GM18507 (cell line): Measurements from ENCODE around the gene TMEM26.
"Not testable (repeated sequence)": the region's sequence is repeated elsewhere in the genome, so short reads cannot be mapped to it uniquely, and the experiment has no call there.

Source experiments
- DNase-seq: peaks from one replicate; pipeline ENCODE4 v3.0.0; 2011; ENCODE audit warnings: low read depth; ENCODE audit not compliant: insufficient read length; ENCODE audit errors: extremely low spot score
- FAIRE-seq: peaks from 2 replicates; lab custom pipeline; 2011; peaks lifted over from hg19 to GRCh38; lab: Jason Lieb, UNC

TMEM26 gene

GRCh38 chr10:61408105-61408504, 45.1 kb downstream of the TMEM26 start:
- no peak for FAIRE-seq
- DNase-seq, result no peak

DNA sequence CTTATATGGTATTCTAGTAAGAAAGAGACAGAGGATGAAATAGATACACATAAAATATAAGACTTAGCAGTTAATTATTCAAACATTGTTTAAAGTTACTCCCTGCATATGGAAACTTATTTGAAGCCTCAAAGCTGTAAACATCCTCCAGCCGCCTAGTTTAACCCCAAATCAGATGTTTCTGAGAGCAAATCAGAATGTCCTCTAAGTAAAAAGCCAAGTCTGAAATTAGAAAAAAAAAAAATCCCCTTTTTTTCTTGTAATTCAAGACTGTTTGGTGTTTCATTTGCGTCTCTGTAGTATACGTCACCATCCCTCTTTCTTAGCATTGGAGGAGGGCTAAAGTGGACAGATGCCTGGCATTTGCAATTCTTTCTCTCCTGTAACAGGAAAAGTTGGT, 46.4 kb downstream of the TMEM26 start:
- FAIRE-seq (no peak), DNase-seq (no peak)

DNA sequence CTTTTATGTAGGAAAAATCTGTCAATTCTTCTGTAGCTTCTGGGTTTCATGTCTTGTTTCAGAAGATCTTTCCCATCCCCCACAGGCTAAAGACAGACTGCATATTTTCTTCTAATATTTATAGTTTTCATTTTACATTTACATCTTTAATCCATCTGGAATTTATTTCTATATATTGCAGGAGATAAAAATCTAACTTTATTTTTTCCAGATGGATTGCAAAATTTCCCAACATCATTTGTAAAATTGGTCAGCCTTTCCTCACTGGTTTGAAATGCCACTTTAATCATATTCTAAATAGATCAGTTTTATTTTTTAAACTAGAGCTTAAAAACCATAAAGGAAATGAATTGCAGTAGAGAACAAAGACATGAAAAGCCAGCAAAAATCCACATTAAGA, 46.9 kb downstream of the TMEM26 start:
- no peak for FAIRE-seq
- no peak for DNase-seq

GRCh38 chr10:61404751-61405150, 48.4 kb downstream of the TMEM26 start:
- no peak for FAIRE-seq
- DNase-seq, result no peak

DNA sequence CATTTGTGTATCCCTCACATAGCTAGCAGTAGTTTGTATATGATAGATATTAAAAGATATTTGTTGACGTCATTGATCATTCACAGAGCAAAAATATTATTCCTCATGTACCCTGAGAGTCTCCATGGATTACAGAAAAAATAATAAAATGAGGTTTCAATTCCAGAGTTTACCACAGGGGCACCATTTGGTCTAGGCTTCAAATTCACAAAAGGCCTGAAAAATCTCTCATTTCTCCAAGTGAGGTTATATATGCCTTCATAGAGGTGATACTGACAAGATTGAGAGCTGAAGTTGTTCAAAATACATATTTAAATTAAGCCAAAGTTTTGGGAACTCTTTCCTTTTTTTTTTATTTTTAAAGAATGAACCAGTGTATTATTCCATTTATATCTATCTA, 52.7 kb downstream of the TMEM26 start:
- FAIRE-seq, result no peak
- no peak for DNase-seq

GRCh38 chr10:61399406-61399805, 53.8 kb downstream of the TMEM26 start:
- no peak for DNase-seq
- FAIRE-seq, result no peak

DNA sequence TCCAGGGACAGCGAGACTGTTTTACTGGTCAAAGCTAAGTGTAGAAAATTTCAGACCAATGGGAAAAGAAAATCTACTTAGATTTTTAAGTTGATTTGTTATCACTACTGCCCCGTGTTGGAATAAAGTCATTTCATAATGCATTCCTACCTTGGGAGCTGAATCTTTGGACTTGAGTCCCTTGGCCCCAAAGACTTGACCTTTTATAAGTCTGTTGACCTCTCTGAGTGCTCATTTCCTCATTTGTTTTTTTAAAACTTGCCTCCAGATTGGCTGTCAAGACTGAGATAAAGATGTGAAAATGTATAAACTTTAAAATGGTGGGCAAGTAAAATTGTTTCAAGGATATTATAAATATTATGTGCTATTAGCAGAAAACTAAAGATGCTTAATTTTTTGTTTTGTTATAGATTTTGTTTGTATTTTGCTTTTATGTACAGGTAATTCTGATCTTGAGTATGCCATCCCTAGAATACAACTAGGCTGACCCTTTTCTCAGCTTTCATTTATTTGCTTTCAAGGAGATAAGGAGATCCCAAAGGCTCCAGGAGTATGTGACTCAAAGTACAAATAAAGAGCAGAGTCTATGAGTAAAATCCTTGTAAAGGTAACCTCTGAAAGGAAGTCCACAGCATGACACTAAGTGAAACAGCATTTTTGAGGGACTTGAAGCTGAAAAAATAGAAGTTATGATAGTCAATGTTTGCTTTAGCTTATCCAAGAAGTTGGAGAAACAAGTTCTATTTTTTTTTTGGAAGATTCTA, 54.6 kb downstream of the TMEM26 start:
- no peak for DNase-seq
- FAIRE-seq, result no peak

DNA sequence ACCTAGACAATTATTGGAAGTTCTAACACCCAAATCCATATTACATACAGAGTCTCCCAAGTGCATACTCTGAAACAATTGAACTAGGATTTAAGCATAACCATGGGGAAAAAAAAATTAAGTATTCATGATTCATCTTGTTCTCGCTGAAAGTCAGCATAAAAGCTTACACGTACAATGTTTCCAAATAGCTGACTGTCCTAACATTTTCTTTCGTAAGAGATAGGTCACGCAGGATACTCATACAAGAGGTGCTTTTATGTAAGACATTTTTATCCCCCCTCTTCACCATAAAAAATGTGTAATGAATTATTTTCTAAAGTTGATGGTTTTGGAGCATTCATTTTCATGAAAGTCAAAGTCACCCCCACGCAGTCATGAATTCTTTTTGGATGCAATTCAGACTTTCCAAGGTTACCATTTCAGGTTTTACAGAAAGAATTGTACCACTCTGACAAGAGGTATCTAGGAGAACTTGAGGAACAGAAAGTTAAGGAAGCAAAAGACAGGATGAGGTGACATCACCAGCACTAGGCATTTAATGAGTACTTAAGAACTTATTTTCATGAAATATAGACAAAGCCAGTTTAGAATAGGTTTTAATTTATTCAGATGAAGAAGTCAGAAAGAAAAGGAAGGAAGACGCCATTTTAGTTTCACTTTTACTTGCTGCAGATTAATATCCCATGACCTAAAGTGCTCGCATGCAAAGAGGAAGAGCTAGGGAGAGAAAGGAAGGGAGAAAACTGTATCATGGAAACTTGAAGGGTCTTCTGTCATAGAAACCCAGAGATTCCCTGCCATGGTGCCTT, 55.8 kb downstream of the TMEM26 start:
- peak; percentile 62 for FAIRE-seq

GRCh38 chr10:61391281-61391680, 61.9 kb downstream of the TMEM26 start:
- FAIRE-seq (peak; percentile 70), DNase-seq (no peak)

More for the DNA sequence above, 55.8 kb downstream of the TMEM26 start:
- DNase-seq, result no peak

- DNase-seq (peak; percentile 5), FAIRE-seq (no peak)
These were observed 62.3 kb downstream of the TMEM26 start for GRCh38 chr10:61390851-61391250.

GRCh38 chr10:61389887-61390286, 63.3 kb downstream of the TMEM26 start:
- FAIRE-seq (no peak), DNase-seq (no peak)

DNA sequence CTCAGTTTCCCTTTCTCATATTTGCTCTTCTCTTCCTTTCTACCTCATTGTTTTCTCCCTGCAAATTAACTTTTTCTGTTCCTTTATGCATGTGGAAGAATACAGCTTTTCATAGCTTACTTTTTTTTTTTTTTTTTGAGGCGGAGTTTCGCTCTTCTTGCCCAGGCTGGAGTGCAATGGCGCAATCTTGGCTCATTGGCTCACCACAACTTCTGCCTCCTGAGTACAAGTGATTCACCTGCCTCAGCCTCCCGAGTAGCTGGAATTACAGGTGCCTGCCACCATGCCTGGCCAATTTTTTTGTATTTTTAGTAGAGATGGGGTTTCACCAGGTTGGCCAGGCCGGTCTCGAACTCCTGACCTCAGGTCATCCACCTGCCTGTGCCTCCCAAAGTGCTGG, 64.2 kb downstream of the TMEM26 start:
- not testable (repeated sequence) for FAIRE-seq, DNase-seq

DNA sequence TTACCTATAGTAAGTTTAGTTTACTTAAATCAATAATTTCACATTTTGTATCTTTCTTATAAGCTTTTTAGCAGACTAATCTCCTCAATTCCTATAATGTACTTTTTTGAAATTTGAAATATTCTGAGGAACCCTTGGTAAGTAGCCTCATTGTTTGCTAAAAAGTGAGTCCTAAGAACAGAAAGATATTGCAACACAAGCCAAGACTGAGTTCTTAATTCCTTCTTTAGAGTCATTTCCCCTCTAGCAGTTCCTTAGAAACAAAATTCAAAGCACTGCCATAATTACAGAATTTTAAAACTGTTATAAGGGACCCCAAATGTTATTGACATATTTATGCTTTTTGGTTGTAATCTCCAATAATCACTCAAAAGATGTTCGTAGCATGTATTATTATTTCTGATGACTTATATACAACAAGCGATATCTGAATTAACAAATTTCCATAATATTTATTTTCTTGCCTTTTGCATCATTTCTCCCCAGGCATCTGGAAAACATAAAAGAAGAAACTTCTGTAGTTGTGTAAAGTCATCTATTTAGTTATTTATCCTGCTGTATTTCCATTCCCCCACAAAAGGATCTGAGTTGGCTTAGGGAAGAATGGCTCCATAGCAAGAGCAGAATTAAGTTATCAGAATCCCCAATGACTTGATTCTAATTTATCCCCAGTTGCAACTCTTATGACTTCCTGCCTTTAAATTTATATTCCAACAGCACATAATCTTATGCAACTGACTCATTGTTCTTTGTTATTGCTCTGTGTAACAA, 67.8 kb downstream of the TMEM26 start:
- DNase-seq (no peak), FAIRE-seq (no peak)

DNA sequence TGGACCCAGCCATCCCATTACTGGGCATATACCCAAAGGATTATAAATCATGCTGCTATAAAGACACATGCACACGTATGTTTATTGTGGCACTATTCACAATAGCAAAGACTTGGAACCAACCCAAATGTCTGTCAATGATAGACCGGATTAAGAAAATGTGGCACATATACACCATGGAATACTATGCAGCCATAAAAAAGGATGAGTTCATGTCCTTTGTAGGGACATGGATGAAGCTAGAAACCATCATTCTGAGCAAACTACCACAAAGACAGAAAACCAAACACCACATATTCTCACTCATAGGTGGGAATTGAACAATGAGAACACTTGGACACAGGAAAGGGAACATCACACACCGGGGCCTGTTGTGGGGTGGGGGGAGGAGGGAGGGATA, 72.0 kb downstream of the TMEM26 start:
- not testable (repeated sequence) for FAIRE-seq, DNase-seq

DNA sequence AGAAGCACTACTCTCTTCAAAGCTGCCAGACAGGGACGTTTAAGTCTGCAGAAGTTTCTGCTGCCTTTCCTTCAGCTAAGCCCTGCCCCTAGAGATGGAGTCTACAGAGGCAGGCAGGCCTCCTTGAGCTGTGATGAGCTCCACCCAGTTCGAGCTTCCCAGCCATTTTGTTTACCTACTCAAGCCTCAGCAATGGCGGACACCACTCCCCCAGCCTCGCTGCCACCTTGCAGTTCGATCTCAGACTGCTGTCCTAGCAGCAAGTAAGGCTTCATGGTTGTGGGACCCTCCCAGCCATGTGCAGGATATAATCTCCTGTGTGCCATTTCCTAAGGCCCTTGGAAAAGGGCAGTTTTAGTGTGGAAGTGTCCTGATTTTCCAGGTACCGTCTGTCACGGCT, 74.3 kb downstream of the TMEM26 start:
- FAIRE-seq (no peak), DNase-seq (no peak)

DNA sequence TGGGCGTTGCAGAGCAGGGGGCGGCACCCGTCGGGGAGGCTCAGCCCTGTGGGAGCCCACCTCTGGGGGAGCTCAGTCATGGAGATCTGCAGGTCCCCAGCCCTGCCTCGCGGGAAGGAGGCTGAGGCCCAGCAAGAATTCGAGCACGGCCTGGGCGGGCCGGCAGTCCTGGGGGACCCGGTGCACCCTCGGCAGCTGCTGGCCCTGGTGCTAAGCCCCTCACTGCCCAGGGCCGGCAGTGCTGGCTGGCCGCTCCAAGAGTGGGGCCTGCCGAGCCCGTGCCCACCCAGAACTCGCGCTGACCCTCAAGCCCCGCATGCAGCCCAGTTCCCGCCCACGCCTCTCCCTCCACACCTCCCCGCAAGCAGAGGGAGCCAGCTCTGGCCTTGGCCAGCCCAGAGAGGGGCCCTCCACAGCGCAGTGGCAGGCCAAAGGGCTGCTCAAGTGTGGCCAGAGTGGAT, 76.2 kb downstream of the TMEM26 start:
- DNase-seq (no peak), FAIRE-seq (no peak)

- FAIRE-seq, result no peak
- no peak for DNase-seq
These were observed 76.8 kb downstream of the TMEM26 start for GRCh38 chr10:61376377-61376776.

DNA sequence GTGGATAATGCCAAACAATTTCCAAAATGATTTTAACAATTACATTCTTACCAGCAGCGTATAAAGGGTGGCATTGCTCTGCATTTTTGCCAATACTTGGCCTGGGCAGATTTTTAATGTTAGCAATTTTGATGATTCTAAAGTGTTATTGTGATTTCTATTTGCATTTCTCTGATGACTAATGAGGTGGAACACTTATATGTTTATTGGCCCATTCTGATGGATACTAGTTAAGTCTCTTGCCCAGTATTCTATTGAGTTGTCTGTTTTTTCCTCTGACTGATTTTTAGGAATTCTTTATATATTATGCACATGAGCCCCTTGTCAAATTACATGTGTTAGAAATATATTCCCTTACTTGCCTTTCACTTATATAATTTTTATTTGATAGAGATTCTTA, 86.8 kb downstream of the TMEM26 start:
- DNase-seq (no peak), FAIRE-seq (no peak)

GRCh38 chr10:61364619-61365018, 88.6 kb downstream of the TMEM26 start:
- FAIRE-seq (no peak), DNase-seq (no peak)

GRCh38 chr10:61363006-61363405, 90.2 kb downstream of the TMEM26 start:
- no peak for FAIRE-seq

More at GRCh38 chr10:61363006-61363405, 90.2 kb downstream of the TMEM26 start:
- no peak for DNase-seq
